Stimulated activated CD8-positive, alpha-beta memory T cell treated with anti-CD3 and anti-CD28 coated beads, Interleukin-2, amount 100 ng/mL, for 48 hours (primary cell): ENCODE data around the gene LRGUK.

ENCODE experiments used
- DNase-seq, 2 donors: peaks; one replicate each; pipeline ENCODE4 v3.0.0-alpha.2; 2020; ENCODE audit warnings: low read depth in 2 of 2

Gene LRGUK

GRCh38 chr7:134126146-134126545 is 994 bp upstream of the LRGUK start:
- no peak for DNase-seq

DNA sequence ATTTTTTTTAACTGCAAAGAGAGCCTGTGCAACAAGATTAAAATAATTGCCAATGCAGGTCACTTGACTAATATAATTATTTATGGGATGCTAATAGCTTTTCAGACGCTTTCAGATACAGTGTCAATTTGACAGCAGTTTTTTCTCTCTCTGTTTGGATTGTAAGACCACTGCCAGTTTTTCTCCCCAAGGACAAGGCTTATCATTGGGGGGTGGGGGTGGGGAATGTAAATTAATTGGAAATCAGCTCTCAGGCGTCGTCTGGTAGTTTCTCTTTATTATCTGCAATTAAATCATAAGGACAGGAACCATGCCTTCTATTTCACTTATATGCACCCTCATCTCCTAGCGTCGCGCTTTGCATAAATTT is 559 bp upstream of the LRGUK start:
- no peak for DNase-seq

DNA sequence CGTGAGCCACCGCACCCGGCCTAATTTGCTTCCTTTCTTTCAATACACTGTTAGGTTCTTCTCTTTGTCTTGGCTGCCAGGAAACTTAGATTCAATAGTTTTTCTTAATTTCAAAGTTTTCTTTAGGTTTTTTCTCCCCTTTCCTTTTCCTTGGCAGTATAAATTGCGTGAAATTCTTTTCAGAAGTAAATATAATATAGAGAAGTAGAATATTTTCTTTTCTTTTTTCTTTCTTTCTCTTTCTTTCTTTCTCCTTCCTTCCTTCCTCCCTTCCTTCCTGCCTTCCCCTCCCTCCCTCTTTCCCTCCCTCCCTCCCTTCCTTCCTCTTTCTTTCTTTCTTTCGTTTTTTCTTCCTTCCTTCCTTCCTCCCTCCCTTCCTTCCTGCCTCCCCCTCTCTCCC is 1.7 kb downstream of the LRGUK start:
- DNase-seq = no peak

DNA sequence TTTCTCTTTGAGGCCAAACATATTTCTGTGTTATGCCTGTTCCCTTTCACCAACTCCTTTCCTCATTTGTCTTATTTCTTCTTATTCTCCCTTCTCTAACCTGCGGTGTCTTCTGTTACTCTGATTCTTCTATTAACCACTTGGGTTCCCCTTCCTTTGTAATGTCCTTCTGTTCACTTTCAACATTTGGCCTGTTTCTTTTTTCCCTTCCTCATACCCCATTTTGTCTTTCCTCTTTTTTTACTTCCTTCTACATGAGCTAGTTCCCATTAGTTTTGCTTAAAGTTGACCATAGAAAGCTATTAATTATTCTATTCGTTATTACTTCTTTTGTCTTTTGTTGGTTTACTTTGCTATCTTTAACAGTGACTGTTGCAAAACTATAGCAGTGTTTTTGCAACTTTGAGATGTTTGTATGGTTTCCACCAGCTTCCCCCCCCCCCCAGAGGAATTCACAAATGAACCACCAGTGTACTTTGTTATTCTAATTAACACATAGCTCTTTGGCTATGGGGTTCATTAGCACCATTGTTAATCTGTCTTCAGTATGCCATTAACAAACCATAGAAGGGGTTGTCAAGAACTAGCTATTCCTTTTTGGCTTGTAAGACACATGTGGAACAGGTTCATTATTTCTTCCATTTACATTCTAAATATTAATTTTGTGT is 2.9 kb downstream of the LRGUK start:
- DNase-seq = no peak

- no peak for DNase-seq
Observed at GRCh38 chr7:134134004-134134403, 6.9 kb downstream of the LRGUK start.

DNA sequence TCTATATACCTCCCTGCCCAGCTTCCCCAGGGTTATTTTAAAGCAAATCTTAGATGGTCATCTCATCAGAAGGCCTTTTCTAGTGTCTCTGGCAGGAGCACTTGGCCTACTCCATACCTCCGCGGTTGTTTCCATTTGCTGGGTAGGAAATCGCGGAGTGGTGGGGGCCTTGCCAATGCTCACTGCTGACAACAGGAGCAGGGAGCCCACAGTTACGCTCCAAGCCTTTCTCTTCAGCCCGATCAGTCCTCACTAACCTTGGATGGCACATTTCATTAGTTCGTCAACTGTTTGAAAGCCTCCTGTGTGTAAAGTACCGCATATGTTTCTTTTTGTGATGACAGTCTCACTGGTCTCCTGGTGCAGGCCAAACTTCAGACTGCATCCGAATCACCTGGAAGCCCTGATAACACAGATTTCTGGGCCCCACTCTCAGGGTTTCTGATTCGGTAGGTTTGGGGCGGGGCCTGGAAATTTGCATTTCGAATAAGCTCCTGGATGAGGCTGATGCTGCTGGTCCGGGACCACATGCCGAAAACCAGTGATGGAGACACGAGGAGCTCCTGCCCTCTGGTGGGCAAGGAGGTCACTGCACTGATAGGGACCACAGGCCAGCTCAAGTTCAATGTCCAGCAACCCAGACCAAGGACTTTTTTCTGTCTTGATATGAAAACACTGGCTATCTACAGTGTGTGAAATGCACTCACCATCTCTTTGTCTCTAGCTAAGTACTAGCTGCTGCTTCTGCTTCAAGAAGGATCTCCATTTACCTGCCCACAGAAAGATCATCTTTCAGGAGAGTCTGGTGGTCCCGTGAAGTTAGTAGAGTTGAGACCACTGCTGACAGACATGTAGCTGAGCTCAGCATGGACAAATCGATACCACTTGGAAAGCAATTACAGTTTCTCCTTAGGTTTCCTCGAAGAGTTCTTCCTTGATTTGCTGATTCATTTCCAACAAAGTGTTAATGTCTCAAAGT is 14.0 kb downstream of the LRGUK start:
- peak; percentile 28 to 48 for DNase-seq

GRCh38 chr7:134141868-134142264 is 14.7 kb downstream of the LRGUK start:
- no peak for DNase-seq

DNA sequence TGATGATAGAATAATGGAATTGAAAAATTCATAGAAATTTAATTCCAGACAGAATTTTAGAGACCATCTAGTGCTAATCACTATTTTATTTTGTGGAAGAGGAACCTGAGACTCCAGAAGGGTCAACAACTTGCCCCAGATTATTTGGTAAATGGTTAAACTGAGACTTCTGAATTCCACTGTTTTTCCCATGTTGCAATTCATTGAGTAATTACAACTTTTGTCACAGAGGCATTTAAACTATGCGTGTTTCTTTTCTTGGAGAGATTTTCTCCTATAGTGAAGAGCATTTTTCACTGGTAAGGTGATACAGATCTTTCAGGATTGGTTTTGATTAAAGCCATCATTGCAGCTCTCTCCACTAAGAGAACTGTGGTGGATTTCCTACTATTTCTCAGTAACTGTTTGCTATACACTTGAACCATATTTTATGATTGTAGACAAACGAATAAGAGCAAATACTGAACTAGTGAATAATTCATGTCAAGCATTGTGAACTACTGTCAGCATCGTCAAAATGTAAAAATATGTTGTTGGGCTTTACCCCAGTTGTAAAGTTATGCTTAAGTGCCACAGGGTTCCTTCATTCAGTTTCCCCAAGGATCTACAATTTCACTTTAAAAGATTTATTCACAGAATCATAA is 26.5 kb downstream of the LRGUK start:
- DNase-seq = no peak

- DNase-seq = no peak
Observed at GRCh38 chr7:134154581-134155130, 27.5 kb downstream of the LRGUK start.

GRCh38 chr7:134155206-134155605 is 28.1 kb downstream of the LRGUK start:
- DNase-seq = no peak

- DNase-seq = no peak
Observed at GRCh38 chr7:134155871-134156270, 28.7 kb downstream of the LRGUK start.

DNA sequence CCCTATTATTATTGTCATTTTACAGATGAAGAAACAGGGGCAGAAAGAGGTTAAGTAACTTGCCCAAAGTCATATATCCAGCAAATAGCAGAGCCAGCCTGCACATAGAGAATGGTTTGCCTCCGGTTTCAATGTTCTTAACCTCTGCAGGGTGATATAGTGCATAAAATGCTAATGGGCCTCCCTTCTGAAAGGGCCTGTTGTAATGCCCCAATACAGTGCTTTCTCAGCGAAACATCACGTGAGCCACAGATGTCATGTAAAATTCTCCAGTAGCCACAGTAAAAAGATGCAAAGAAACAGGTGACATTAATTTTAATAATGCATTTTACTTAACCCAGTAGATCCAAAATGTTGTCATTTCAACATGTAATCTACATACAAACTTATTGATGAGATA is 38.1 kb downstream of the LRGUK start:
- DNase-seq = no peak

- no peak for DNase-seq
Observed at GRCh38 chr7:134167250-134167649, 40.1 kb downstream of the LRGUK start.

DNA sequence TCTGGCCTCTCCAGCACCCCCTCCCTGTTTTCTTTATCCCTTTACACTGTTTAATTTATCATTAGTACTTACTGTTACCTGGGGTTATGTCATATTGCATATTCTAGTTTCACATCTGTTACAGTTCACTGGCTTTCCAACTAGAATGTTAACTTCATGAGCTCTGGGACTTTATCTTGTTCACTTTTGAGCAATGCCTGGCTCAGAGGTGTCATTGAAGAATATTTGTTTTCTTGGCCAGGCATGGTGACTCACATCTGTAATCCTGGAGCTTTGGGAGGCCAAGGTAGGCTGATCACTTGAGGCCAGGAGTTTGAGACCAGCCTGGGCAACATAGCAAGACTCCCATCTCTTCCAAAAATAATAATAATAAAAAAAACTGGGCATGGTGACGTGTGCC is 40.7 kb downstream of the LRGUK start:
- no peak for DNase-seq

- no peak for DNase-seq
Observed at GRCh38 chr7:134174795-134175261, 47.7 kb downstream of the LRGUK start.

DNA sequence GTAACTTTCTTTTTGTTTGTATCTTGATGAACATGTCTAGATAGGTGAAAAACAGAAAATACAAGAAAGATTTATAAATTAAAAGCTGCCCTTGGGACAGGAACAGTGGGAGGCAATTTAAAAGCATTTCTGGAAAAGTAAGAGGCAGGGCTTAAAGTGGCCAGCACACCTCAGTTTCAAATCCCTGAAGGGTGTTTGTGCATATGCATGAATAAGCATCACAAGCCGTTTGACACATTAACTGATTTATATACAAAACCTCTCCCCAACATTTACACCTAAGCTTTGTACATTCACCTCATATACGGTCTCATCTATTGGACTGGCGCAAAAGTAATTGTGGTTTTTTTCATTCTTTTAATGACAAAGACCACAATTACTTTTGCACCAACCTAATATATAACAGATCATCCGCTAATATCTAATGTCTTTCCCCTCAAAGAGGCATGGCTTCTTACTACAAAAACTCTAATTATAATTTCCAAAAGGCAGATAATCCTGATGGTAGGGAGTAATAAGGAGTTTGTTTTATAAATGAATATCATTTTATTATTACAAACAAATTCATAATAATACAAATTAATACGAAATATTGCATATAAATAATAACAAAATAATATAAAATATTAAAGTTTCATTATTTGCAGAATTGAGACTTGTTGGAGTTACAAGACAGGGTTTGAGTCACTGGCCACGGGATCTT is 48.3 kb downstream of the LRGUK start:
- DNase-seq = no peak

DNA sequence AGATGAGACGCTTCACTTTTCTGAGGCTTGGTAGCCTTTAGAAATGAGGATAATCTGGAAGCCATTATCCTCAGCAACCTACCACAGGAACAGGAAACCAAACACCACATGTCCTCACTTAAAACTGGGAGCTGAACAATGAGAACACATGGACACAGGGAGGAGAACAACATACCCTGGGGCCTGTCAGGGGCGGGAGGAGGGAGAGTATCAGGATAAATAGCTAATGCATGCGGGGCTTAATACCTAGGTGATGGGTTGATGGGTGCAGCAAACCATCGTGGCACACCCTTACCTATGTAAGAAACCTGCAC is 48.9 kb downstream of the LRGUK start:
- no peak for DNase-seq

DNA sequence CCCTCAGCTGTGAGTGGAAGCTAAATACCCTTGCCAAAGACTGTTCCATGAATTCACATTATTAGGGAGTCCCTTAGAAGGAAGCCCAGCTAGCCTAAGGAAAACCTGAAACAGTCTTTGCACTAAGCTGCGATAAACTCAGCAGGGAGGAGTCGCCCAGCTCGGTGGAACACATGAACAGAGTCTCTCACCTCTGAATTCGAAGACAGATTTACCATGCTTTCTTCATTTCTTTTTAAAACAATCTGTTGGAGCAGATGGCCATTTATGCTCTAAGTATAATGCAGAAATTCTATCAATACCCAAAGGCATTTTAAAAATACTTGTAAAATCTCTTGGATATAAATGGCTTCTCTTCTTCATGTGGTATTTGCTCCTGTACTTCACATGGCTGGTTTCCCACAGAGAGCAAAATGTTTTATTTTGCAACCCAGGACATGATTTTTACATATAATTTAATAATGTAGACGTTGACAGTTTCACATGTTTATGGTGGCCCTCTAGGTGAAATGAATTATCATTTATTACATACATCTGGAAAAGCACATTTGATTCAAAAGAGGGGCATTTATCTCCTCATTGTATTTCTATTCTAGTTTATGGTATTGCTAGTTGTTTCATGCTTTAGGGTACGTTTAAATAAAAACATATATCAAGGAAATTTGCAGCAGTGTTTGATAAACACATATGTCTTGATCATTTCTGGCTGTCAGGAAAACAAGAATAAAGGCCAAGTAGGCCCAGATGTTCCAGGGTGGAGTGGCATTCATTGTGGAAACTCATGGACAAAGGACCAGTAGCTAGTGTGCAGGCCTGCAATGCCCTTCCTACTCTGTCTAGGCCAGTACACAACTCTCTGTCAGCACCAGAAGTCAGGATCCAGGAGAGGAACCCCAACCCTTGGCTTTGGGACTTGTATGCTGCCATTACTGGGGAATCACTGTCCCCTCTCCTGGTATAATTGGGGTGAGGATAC is 52.2 kb downstream of the LRGUK start:
- no peak for DNase-seq

DNA sequence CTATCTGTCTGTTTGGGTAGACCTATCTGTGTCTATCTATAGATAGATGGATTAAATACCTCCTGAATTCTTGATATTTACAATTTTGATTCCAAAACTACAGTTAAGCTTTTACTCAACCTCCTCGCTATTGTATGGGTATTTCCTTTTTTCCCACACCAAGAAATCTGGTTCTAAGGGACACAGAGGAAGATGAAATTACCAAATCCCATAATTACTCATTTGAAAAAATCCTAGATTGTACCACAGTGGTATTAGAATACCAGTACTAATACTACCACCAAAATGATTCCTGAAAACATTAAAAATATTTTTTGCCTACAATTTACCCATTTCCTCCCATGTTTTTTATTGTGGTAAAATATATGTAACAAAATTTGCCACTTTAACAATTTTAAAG is 53.2 kb downstream of the LRGUK start:
- no peak for DNase-seq

DNA sequence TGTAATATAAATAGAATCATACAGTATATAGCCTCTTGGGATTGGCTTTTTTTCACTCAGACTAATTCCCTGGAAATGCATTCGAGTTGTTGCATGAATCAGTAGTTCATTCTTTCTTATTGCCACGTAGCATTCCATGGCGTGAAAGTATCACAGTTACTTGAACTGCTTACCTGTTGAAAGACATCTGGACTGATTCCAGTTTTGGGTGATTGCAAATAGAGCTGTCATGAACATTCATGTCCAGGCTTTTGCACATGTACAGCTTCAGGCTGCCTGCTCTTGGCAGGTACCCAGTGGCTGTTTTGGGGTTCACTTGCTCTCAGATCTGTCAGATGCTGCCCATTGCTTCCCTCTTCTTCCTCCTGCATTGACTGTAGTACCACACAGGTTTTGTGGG is 54.9 kb downstream of the LRGUK start:
- no peak for DNase-seq

DNA sequence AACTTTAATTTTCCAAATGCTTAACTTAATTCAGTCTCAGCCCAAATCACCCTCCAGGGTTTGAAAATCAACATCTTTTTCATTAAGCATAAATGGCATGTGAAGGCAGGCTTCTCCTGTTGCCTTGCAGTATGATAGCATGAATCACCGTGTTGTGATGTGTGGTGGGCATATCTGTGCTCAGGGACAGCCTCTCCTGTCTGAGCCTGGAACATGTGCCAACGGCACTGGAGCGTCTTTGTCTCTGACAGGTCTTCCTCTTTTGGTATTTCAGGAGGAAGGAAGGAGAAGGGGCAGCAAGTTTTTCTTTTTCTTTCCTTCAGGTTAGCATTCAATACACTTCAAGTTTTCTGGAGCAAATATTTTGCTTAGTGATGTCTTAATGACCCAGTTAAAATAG is 57.6 kb downstream of the LRGUK start:
- DNase-seq = no peak
